Peyer's patch (tissue), 4 donors: Measurements from ENCODE around the gene DNAH3.

ENCODE experiments used
- CTCF ChIP-seq, 6 experiments: fragments of 450-650 bp in 4 of 6; fragments of 200-600 bp in 2 of 6; sonication (generic) in 1 of 6; IDR thresholded peaks; one replicate each; pipeline ENCODE4 v1.5.1; 2017 to 2019; ENCODE audit warnings: antibody characterized with exemption in 6 of 6, mild to moderate bottlenecking in 3 of 6, moderate library complexity in 1 of 6
- POLR2A ChIP-seq, 2 donors: fragments of 450-650 bp; IDR thresholded peaks; one replicate each; pipeline ENCODE4 v1.5.1; 2017; ENCODE audit warnings: antibody characterized with exemption in 2 of 2, mild to moderate bottlenecking in 2 of 2, moderate library complexity in 2 of 2

- TF ChIP-seq CTCF (IDR thresholded peaks at IDR 0.05) = no peak
- no peak for TF ChIP-seq POLR2A (IDR thresholded peaks at IDR 0.05)
These were observed 251.6 kb downstream of the DNAH3 start for GRCh38 chr16:20899071-20899470.
